Nephron (organoid): ENCODE data around the gene GTPBP3.

Experiments used
- H3K27ac Mint-ChIP-seq, 3 experiments: 2 replicates each; pipeline ENCODE4 v1.8.0; 2020; ENCODE audit warnings: mixed read lengths in 3 of 3, mild to moderate bottlenecking in 2 of 3, moderate library complexity in 1 of 3
- H3K27me3 Mint-ChIP-seq: 2 replicates; pipeline ENCODE4 v1.8.0; 2021; ENCODE audit warnings: low read depth, mild to moderate bottlenecking, moderate library complexity, mixed read lengths
- H3K36me3 Mint-ChIP-seq: 2 replicates; pipeline ENCODE4 v1.8.0; 2020; ENCODE audit warnings: low read depth, mixed read lengths
- H3K4me1 Mint-ChIP-seq: 2 replicates; pipeline ENCODE4 v1.8.0; 2020; ENCODE audit warnings: mixed read lengths
- H3K4me3 Mint-ChIP-seq, 3 experiments: 2 replicates each; pipeline ENCODE4 v1.8.0; 2020; ENCODE audit warnings: mild to moderate bottlenecking in 3 of 3, mixed read lengths in 3 of 3, moderate library complexity in 2 of 3
- H3K9me3 Mint-ChIP-seq: 2 replicates; pipeline ENCODE4 v1.8.0; 2020; ENCODE audit warnings: mixed read lengths
- TF ChIP-seq, protein P1 (sequence below), 3 experiments: fragments of 200-600 bp; sonication (generic); IDR thresholded peaks; one replicate each; pipeline ENCODE4 v1.5.0; 2021; ENCODE audit warnings: antibody characterized with exemption in 3 of 3; ENCODE audit not compliant: unreplicated experiment in 3 of 3

Gene GTPBP3

DNA sequence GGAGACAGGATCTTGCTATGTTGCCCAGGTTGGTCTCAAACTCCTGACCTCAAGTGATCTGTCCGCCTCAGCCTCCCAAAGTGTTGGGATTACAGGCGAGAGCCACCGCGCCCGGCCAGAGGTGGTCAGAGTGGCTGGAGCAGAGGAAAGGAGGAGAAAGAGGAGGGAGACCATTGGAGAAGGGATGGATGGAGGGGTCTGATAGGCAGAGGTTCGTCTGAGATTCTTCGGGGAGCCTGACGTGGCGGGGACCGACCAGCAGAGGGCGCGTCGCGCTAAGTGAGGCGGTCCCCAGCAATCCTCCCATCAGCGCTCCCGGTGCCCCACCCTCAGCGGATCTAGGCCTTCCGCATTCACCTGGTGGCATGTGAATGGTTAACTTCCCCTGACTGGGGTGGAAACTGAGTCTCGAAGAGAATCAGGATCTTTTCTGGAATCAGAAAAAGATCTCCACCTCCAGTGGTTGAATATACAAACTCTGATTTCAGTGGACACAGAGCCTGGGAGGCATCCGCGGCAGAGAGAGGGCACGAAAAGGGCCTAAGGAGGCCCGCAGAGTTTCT, 8.8 kb downstream of the GTPBP3 start:
- Mint-ChIP-seq H3K4me3 (peak overlapping the region in 1 of 3 experiments; percentile 40), H3K9me3 (no peaks in the 10 kb centered on the region), H3K27ac (peak overlapping the region in 1 of 3 experiments; percentile 62), H3K4me1 (peaks cover 15% of the 10 kb centered on the region), H3K27me3 (peaks cover 8% of the 10 kb centered on the region), H3K36me3 (no peaks in the 10 kb centered on the region)
- TF ChIP-seq, protein P1, sequence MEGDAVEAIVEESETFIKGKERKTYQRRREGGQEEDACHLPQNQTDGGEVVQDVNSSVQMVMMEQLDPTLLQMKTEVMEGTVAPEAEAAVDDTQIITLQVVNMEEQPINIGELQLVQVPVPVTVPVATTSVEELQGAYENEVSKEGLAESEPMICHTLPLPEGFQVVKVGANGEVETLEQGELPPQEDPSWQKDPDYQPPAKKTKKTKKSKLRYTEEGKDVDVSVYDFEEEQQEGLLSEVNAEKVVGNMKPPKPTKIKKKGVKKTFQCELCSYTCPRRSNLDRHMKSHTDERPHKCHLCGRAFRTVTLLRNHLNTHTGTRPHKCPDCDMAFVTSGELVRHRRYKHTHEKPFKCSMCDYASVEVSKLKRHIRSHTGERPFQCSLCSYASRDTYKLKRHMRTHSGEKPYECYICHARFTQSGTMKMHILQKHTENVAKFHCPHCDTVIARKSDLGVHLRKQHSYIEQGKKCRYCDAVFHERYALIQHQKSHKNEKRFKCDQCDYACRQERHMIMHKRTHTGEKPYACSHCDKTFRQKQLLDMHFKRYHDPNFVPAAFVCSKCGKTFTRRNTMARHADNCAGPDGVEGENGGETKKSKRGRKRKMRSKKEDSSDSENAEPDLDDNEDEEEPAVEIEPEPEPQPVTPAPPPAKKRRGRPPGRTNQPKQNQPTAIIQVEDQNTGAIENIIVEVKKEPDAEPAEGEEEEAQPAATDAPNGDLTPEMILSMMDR (IDR thresholded peaks at IDR 0.05; ENCODE audit: unreplicated experiment in 3 of 3), result peak; percentile 90 to 97 (median 94)

DNA sequence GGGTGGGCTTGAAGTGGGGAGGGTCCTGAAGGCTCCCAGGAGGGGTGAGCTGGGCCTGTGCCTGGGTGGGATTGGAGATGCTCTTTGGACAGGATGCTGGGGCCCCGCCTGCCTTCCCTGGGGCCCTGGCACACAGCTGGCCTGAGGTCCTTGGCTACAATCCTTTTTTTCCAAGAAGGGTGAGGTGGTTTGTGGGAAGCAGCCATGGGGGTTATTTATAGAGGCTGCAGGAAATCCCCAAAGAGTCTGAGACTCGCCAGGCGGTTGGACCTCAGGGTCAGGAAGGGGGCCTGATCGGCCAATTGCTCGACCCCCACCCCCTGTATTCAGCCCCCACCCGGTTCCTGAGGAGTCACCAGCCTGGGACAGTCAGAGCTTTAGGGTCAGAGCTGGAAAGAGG, 10.0 kb downstream of the GTPBP3 start:
- H3K4me3 Mint-ChIP-seq, result no peak overlapping the region
- no peaks in the 10 kb centered on the region for H3K9me3 Mint-ChIP-seq
- H3K36me3 Mint-ChIP-seq, result no peaks in the 10 kb centered on the region
- H3K4me1 Mint-ChIP-seq, result peaks cover 15% of the 10 kb centered on the region
- H3K27me3 Mint-ChIP-seq, result peaks cover 8% of the 10 kb centered on the region
- TF ChIP-seq, protein P1 (IDR thresholded peaks at IDR 0.05; ENCODE audit: unreplicated experiment in 3 of 3), result no peak
- H3K27ac Mint-ChIP-seq, result peak overlapping the region; percentile 68 to 84 (median 72)

DNA sequence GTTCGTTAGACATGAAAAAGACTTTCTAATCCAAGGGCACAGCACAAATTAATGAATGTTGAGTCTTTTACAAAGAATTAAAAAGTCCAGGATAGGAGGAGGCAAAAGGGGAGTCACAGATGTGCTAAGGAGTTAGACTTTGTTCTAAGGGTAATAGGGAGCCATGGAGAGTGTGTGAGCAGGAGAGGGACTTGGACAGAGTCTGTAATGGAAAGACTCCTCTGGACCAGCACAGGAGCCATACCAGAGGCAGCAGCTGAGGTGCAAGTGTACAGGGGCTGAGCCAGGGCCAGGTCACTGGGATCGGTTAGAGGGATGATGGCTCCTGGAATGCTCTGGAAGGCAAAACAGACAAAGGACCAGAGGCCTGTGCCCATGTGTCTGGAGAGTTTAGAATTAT, 10.5 kb downstream of the GTPBP3 start:
- peak overlapping the region; percentile 68 to 84 (median 72) for H3K27ac Mint-ChIP-seq
- TF ChIP-seq, protein P1 (IDR thresholded peaks at IDR 0.05; ENCODE audit: unreplicated experiment in 3 of 3), result no peak
- no peaks in the 10 kb centered on the region for H3K9me3 Mint-ChIP-seq
- H3K27me3 Mint-ChIP-seq, result peaks cover 8% of the 10 kb centered on the region
- H3K36me3 Mint-ChIP-seq, result no peaks in the 10 kb centered on the region
- H3K4me3 Mint-ChIP-seq, result no peak overlapping the region
- peaks cover 15% of the 10 kb centered on the region for H3K4me1 Mint-ChIP-seq

DNA sequence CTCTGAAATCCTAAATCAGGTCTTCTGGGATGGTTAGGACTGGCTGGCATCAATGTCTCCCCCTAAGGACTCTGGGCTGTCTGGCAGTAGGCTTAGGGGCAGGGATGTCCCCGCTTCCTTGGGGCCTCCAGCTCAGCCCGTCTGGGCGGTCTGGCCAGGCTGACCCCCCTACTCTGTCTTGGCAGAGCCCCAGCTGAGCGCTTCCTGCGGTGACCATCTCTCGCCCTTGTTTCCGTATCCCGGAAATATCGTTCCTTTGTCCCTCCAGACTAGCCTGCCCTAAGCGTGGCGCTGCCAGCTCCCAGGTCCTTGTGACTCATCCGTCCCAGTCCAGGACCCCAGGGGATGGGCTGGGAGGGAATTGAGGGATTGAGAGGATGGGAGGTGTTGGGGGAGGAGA, 11.3 kb downstream of the GTPBP3 start:
- no peaks in the 10 kb centered on the region for H3K36me3 Mint-ChIP-seq
- peak overlapping the region; percentile 58 to 79 (median 62) for H3K4me3 Mint-ChIP-seq
- peaks cover 15% of the 10 kb centered on the region for H3K4me1 Mint-ChIP-seq
- H3K27ac Mint-ChIP-seq, result peak overlapping the region; percentile 85 to 95 (median 87)
- no peaks in the 10 kb centered on the region for H3K9me3 Mint-ChIP-seq
- TF ChIP-seq, protein P1 (IDR thresholded peaks at IDR 0.05; ENCODE audit: unreplicated experiment in 3 of 3), result no peak
- peaks cover 8% of the 10 kb centered on the region for H3K27me3 Mint-ChIP-seq

DNA sequence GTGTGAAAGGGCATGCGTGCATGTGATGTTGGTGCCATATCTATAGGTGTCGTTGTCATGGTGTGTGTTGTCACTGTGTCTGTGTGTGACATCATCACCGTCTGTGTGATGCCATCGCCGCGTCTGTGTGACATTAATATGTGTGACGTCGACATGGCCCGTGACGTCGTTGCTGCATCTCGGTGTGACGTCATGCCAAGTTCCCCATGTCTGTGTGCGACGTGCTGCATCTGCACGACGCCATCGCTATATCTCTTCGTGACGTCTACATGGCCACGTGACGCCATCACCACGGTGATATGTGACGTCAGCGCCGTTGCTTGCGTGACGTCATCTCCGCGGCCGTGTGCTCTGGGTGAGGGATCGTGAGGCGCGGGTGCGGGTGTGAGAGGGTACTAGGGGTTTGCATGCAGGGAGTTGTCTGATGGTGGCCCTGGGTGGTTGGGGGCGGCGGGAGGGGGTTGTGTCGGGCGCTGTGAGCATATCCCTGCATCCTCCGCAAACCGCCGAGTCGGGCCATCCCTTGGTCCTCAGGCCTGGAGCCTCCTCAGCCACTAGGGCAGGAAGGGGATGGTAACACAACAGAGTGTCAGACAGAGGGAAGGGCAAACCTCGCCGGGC, 14.6 kb downstream of the GTPBP3 start:
- TF ChIP-seq, protein P1 (IDR thresholded peaks at IDR 0.05; ENCODE audit: unreplicated experiment in 3 of 3), result no peak
- Mint-ChIP-seq H3K27ac (no peak overlapping the region), H3K9me3 (no peaks in the 10 kb centered on the region), H3K4me3 (no peak overlapping the region), H3K4me1 (peaks cover 15% of the 10 kb centered on the region), H3K27me3 (peaks cover 8% of the 10 kb centered on the region), H3K36me3 (no peaks in the 10 kb centered on the region)
